CD4-positive, alpha-beta memory T cell (primary cell): ENCODE measurements around the gene WBP2. TPM values are rescaled to one million over a fixed set of nuclear protein-coding genes. Genes with fewer than 3 reads are reported as not detected.

Experiments
- CTCF ChIA-PET: fragments of 350-600 bp; sonication (Branson Sonifier 250); formaldehyde crosslinking; loops from one replicate; lab custom pipeline; 2021; ENCODE audit warnings: inconsistent platforms; ENCODE audit not compliant: partially characterized antibody; lab: Charles Lee
- POLR2A ChIA-PET: fragments of 350-600 bp; sonication (Branson Sonifier 250); formaldehyde crosslinking; loops from one replicate; lab custom pipeline; 2021; ENCODE audit not compliant: partially characterized antibody; lab: Charles Lee
- DNase-seq, 5 donors: peaks; one replicate each; pipeline versions ENCODE4 v3.0.0 to v3.0.0-alpha.2; 2020 to 2022; ENCODE audit warnings: mixed read lengths in 1 of 5
- H3K27ac ChIP-seq: one replicate; pipeline ENCODE4 v1.7.0; 2013; ENCODE audit warnings: low read depth, low read length
- H3K27me3 ChIP-seq: 2 replicates; pipeline ENCODE4 v1.7.0; 2013; ENCODE audit warnings: mild to moderate bottlenecking, low read length, moderate library complexity; ENCODE audit not compliant: insufficient read depth
- H3K36me3 ChIP-seq: 2 replicates; pipeline ENCODE4 v1.7.0; 2013; ENCODE audit warnings: mild to moderate bottlenecking, low read length, moderate library complexity; ENCODE audit not compliant: insufficient read depth
- H3K4me1 ChIP-seq: 2 replicates; pipeline ENCODE4 v1.7.0; 2013; ENCODE audit warnings: mild to moderate bottlenecking, low read length, moderate library complexity; ENCODE audit not compliant: insufficient read depth
- H3K4me3 ChIP-seq, 2 donors: one replicate each; pipeline ENCODE4 v1.7.0; 2013; ENCODE audit warnings: low read length in 2 of 2, mild to moderate bottlenecking in 1 of 2
- H3K9me3 ChIP-seq, 2 donors: one replicate each; pipeline ENCODE4 v1.7.0; 2013; ENCODE audit warnings: low read length in 2 of 2, control low read depth in 1 of 2; ENCODE audit not compliant: control insufficient read depth in 1 of 2
- H3K27ac Mint-ChIP-seq, 7 donors: one replicate each; pipeline ENCODE4 v1.8.0; 2020 to 2021; ENCODE audit warnings: mixed read lengths in 7 of 7, mild to moderate bottlenecking in 6 of 7, inconsistent platforms in 3 of 7, moderate library complexity in 3 of 7
- H3K27me3 Mint-ChIP-seq, 2 donors: one replicate each; pipeline ENCODE4 v1.8.0; 2020 to 2021; ENCODE audit warnings: mixed read lengths in 2 of 2
- H3K36me3 Mint-ChIP-seq, 2 donors: one replicate each; pipeline ENCODE4 v1.8.0; 2020 to 2021; ENCODE audit warnings: mixed read lengths in 2 of 2, inconsistent platforms in 1 of 2, mild to moderate bottlenecking in 1 of 2
- H3K4me1 Mint-ChIP-seq, 4 donors: one replicate each; pipeline ENCODE4 v1.8.0; 2020 to 2021; ENCODE audit warnings: mixed read lengths in 4 of 4, mild to moderate bottlenecking in 1 of 4
- H3K4me3 Mint-ChIP-seq, 8 donors: one replicate each; pipeline ENCODE4 v1.8.0; 2020 to 2021; ENCODE audit warnings: mixed read lengths in 8 of 8, mild to moderate bottlenecking in 7 of 8, moderate library complexity in 6 of 8, inconsistent platforms in 3 of 8
- H3K9me3 Mint-ChIP-seq, 8 donors: one replicate each; pipeline ENCODE4 v1.8.0; 2020 to 2021; ENCODE audit warnings: mixed read lengths in 8 of 8, mild to moderate bottlenecking in 5 of 8, inconsistent platforms in 3 of 8, moderate library complexity in 1 of 8
- intact Hi-C: fragments of 100-400 bp; cut with micrococcal nuclease; formaldehyde crosslinking; loops from one replicate; pipeline ENCODE4 v1.15.1; 2023
- polyA plus RNA-seq, 2 donors: library from polyadenylated mRNA; unstranded; fragments of 300-500 nt; fragmentation: Illumina TruSeq; gene quantifications; one replicate each; pipeline ENCODE4 v1.2.3, GENCODE V29; 2021
- total RNA-seq, 2 experiments: library from RNA; stranded (reverse); gene quantifications; one replicate each; pipeline ENCODE4 v1.2.3, GENCODE V29; 2021

WBP2 gene
- total and polyA plus RNA-seq, 4 experiments from 2014 or later, result 80.3 to 160 (median 143) TPM

DNA sequence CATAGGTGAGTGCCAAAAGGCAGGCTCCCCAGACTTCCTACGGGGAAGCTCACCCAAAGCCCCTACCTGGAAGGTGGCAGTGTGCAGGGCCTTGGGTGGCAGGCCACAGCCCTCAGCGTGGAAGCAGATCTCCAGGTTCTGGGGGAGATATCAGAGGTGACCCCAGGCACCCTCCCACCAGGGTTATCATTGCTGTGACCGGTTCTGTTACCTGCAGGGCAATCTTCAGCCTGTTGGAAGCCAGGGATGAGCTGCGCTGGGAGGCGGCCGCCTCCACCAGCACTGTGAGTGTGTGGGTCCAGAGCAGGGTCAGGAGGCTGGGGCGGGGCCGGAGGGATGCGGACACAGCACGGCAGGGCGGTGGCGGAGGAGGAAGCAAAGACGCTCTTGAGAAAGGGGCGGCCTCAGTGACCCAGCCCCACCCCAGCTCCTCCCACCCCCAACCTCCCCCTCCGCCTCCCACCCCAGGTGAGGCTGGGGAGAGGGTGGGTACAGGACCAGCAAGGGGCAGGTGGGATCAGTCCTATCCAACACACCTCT, 24.0 kb downstream of the WBP2 start:
- Mint-ChIP-seq H3K27me3 (no peaks in the 10 kb centered on the region), H3K4me3 (no peak overlapping the region), H3K27ac (peak overlapping the region in 3 of 7 donors; percentile 56 to 65 (median 60)), H3K9me3 (no peaks in the 10 kb centered on the region), H3K36me3 (peaks cover 16 to 45% of the 10 kb centered on the region in 2 donors), H3K4me1 (peaks cover 19 to 50% (median 36%) of the 10 kb centered on the region in 4 donors)
- Histone ChIP-seq H3K27ac (no peak overlapping the region), H3K4me1 (peaks cover 50% of the 10 kb centered on the region), H3K4me3 (no peak overlapping the region), H3K9me3 (no peaks in the 10 kb centered on the region), H3K27me3 (no peaks in the 10 kb centered on the region), H3K36me3 (peaks cover 56% of the 10 kb centered on the region)
- ChIA-PET CTCF (interaction anchor here (1.0 to 2.2 kb wide), 9 partner anchors 14 to 78 kb away, joined by 3 to 14 read pairs (median 4); partner anchors contain the start of genes GALK1 and WBP2), POLR2A (interaction anchor here (0.6 to 26.2 kb wide), 5 partner anchors 10 to 561 kb away, joined by 3 to 556 read pairs (median 41); partner anchors contain the start of genes UNC13D, UNK and WBP2)
- DNase-seq, result no peak
- intact Hi-C loops, result no loop called here

DNA sequence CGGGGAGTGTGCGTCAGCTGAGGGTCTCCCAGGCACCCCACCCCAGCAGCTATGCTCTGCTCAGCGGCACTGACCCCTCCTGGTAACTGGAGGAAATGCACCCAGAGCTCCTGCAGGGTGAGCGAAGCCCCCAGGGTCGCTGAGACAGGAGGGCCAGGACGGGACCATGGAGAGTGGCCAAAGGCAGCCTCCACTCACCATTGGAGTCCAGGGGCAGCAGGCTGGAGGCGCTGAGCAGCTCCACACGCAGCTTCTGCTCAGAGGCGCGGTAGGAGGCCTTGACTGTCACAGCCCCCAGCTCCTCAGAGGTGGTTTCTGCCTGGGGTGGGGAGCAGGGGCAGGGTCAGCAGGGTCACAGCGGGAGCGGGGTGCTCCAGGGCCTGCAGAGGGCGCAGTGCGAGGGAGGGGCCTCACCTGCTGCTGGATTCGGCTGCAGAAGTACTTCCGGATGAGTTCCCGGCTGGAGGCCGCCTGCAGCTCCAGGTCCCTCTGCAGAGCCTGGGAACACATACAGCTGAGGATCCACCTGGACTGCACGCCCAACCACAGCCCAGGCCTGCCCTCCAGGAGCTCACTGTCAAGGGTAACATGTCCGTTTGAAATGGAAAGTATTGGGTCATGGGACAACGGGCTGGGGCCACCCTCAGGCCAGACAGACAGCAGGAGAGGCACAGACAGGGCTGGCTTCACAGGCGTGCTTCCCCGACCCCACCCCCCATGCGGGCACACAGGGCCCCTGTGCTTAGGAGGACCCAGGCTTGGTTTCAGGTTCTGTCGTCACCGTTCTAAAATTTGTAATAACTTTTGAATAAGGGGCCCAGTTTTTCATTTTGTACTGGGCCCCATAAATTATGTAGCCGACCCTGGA, 24.7 kb downstream of the WBP2 start:
- Mint-ChIP-seq H3K9me3 (no peaks in the 10 kb centered on the region), H3K27ac (peak overlapping the region in 5 of 7 donors; percentile 60 to 78 (median 68)), H3K4me3 (no peak overlapping the region), H3K27me3 (no peaks in the 10 kb centered on the region), H3K36me3 (peaks cover 16 to 41% of the 10 kb centered on the region in 2 donors), H3K4me1 (peaks cover 19 to 50% (median 36%) of the 10 kb centered on the region in 4 donors)
- CTCF ChIA-PET, result interaction anchor here (0.6 to 2.2 kb wide), 20 partner anchors 9 to 82 kb away, joined by 3 to 14 read pairs (median 4); partner anchors contain the start of genes GALK1, TRIM65, UNK and WBP2
- no peak overlapping the region for H3K4me3 ChIP-seq
- no peaks in the 10 kb centered on the region for H3K27me3 ChIP-seq
- POLR2A ChIA-PET, result interaction anchor here (0.6 to 26.2 kb wide), 9 partner anchors 13 to 561 kb away, joined by 3 to 556 read pairs (median 5); partner anchors contain the start of genes TRIM65, UNC13D, UNK and WBP2
- peaks cover 49% of the 10 kb centered on the region for H3K36me3 ChIP-seq
- H3K4me1 ChIP-seq, result peaks cover 50% of the 10 kb centered on the region
- no peaks in the 10 kb centered on the region for H3K9me3 ChIP-seq
- H3K27ac ChIP-seq, result no peak overlapping the region
- no peak for DNase-seq
- intact Hi-C loops, result no loop called here

DNA sequence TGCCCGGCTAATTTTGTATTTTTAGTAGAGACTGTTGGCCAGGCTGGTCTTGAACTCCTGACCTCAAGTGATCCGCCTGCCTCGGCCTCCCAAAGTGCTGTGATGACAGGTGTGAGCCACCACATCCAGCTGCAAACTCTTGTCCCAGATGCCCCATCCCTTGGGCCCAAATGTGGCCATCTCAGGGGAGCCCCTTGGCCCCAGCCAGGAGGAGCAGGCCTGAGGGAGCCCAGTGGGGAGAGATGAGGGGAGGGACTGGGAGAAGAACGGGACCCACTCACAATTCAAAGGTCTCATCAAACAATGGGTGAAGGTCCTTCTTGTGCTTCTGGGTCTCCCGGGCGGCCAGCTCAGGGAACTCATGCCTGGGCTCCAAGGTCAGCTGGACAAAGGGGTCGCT, 25.4 kb downstream of the WBP2 start:
- Histone ChIP-seq H3K27me3 (no peaks in the 10 kb centered on the region), H3K4me3 (no peak overlapping the region), H3K9me3 (no peaks in the 10 kb centered on the region), H3K36me3 (peaks cover 43% of the 10 kb centered on the region), H3K4me1 (peaks cover 45% of the 10 kb centered on the region), H3K27ac (no peak overlapping the region)
- Mint-ChIP-seq H3K27me3 (no peaks in the 10 kb centered on the region), H3K27ac (peak overlapping the region in 5 of 7 donors; percentile 6 to 72 (median 37)), H3K36me3 (peaks cover 15 to 40% of the 10 kb centered on the region in 2 donors), H3K9me3 (no peaks in the 10 kb centered on the region), H3K4me3 (no peak overlapping the region), H3K4me1 (peaks cover 18 to 47% (median 34%) of the 10 kb centered on the region in 4 donors)
- ChIA-PET CTCF (interaction anchor here (0.8 to 2.2 kb wide), 16 partner anchors 13 to 81 kb away, joined by 3 to 14 read pairs (median 4); partner anchors contain the start of genes GALK1, TRIM65, UNK and WBP2), POLR2A (interaction anchor here (0.6 to 26.2 kb wide), 8 partner anchors 13 to 76 kb away, joined by 3 to 556 read pairs (median 6); partner anchors contain the start of genes TRIM65, UNC13D, UNK and WBP2)
- intact Hi-C loops, result no loop called here
- no peak for DNase-seq

DNA sequence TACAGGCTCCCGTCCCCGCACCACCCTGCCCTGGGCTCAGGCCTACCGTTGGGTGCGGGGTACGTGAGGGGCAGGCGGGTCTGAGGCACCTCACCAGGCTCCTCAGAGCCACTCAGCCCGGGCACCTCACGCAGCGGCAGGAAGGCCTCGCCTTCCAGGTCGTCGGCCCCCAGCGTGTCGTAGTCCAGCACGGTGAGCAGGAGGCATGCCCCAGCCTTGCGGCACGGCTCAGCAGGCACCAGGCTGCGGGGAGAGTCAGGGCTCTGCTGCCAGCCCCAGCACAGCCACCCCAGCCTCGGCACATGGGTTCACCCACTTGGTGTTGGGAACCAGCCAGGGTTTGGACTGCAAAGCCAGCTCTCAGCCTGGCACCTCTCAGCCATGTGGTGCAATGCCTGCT, 26.4 kb downstream of the WBP2 start:
- intact Hi-C loops, result no loop called here
- H3K27ac ChIP-seq, result no peak overlapping the region
- Mint-ChIP-seq H3K36me3 (peaks cover 12 to 36% of the 10 kb centered on the region in 2 donors), H3K4me1 (peaks cover 12 to 36% (median 26%) of the 10 kb centered on the region in 4 donors), H3K27ac (peak overlapping the region in 1 of 7 donors; percentile 87), H3K27me3 (no peaks in the 10 kb centered on the region), H3K9me3 (no peaks in the 10 kb centered on the region), H3K4me3 (no peak overlapping the region)
- H3K4me1 ChIP-seq, result peaks cover 35% of the 10 kb centered on the region
- no peaks in the 10 kb centered on the region for H3K9me3 ChIP-seq
- H3K4me3 ChIP-seq, result no peak overlapping the region
- ChIA-PET CTCF (interaction anchor here (0.7 to 3.9 kb wide), 10 partner anchors 10 to 135 kb away, joined by 3 to 25 read pairs (median 6); partner anchors contain the start of genes GALK1 and WBP2), POLR2A (interaction anchor here (1.2 to 26.2 kb wide), 8 partner anchors 16 to 75 kb away, joined by 3 to 556 read pairs (median 13); partner anchors contain the start of genes GALK1, UNC13D, UNK and WBP2)
- no peak for DNase-seq
- no peaks in the 10 kb centered on the region for H3K27me3 ChIP-seq
- peaks cover 33% of the 10 kb centered on the region for H3K36me3 ChIP-seq

DNA sequence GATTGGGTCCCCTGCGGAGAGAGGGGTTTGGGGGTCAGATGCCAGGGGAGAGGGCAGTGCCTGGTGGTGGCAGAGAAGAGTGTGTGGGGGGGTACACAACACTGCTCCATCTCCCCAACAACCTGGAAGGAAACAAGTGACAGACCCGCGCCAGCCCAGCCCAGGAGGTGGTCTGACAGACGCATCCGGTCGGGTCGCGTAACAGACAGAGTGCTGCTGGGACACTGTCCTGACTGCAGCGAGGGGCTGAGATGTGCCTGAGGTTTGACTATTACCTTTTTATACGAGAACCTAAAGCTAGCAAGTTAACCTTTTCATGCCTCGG, 27.1 kb downstream of the WBP2 start:
- CTCF ChIA-PET, result interaction anchor here (0.9 to 3.9 kb wide), 8 partner anchors 11 to 78 kb away, joined by 3 to 25 read pairs (median 8); partner anchors contain the start of genes GALK1 and WBP2
- Mint-ChIP-seq H3K36me3 (peaks cover 8 to 36% of the 10 kb centered on the region in 2 donors), H3K4me3 (peak overlapping the region in 7 of 8 donors; percentile 12 to 73 (median 45)), H3K4me1 (peaks cover 7 to 29% (median 19%) of the 10 kb centered on the region in 4 donors), H3K9me3 (no peaks in the 10 kb centered on the region), H3K27me3 (no peaks in the 10 kb centered on the region), H3K27ac (peak overlapping the region; percentile 66 to 91 (median 83))
- Histone ChIP-seq H3K4me1 (peaks cover 28% of the 10 kb centered on the region), H3K27ac (peak overlapping the region; percentile 59), H3K27me3 (no peaks in the 10 kb centered on the region), H3K9me3 (no peaks in the 10 kb centered on the region), H3K36me3 (peaks cover 28% of the 10 kb centered on the region), H3K4me3 (no peak overlapping the region)
- no peak for DNase-seq
- POLR2A ChIA-PET, result interaction anchor here (1.2 to 26.2 kb wide), 10 partner anchors 17 to 74 kb away, joined by 3 to 556 read pairs (median 8); partner anchors contain the start of genes GALK1, UNC13D, UNK and WBP2
- intact Hi-C loops, result no loop called here

DNA sequence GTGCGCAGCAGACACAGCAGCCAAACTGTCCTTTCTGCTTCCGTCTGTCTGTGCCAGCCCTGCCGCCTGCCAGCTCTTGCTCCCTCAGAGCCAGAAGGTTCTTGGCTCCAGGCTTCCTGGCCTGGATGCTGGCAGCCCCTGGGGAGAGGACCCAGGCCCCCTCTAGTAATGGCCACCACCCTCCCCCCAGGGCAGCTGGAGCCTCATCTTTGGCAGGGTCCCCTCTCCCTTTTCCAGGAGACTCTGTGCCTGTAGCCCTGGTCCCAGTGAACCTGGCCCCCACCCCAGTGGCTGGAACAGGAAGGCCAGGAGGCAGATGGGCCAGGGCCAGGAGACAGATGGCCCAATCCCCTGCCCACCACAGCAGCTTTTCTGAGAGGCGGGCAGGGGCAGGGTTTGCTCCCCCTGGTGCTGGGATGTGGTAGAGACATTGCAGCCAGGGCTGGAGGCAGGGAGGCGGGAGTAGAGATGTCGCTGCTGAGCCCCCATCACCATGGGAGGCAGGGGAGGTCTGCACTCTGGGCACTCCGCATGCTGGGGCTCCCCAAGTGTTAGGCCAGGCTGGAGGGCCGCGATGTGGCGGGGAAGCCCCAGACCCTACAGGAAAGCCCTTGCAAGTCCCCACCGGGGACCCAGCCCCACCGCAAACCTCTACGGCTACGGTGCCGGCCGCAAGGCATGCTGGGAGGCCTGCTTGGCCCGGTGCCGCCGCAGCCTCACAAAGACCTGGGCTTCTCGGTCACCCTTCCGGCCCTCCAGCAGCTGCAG, 27.6 kb downstream of the WBP2 start:
- Mint-ChIP-seq H3K36me3 (peaks cover 8 to 34% of the 10 kb centered on the region in 2 donors), H3K4me3 (peak overlapping the region; percentile 17 to 73 (median 56)), H3K27me3 (no peaks in the 10 kb centered on the region), H3K4me1 (peaks cover 5 to 24% (median 15%) of the 10 kb centered on the region in 4 donors), H3K9me3 (no peaks in the 10 kb centered on the region), H3K27ac (peak overlapping the region; percentile 66 to 91 (median 83))
- intact Hi-C loops, result loop anchor here (1.0 kb wide), 2 partner anchors 42 to 63 kb away; no protein-coding TSS in a partner anchor
- ChIA-PET CTCF (interaction anchor here (0.7 to 3.9 kb wide), 15 partner anchors 8 to 77 kb away, joined by 3 to 25 read pairs (median 5); partner anchors contain the start of genes GALK1, MRPL38 and UNK), POLR2A (interaction anchor here (0.9 to 26.2 kb wide), 11 partner anchors 17 to 160 kb away, joined by 3 to 556 read pairs (median 6); partner anchors contain the start of genes GALK1, RECQL5, SAP30BP and UNC13D)
- Histone ChIP-seq H3K4me1 (peaks cover 26% of the 10 kb centered on the region), H3K4me3 (no peak overlapping the region), H3K36me3 (peaks cover 28% of the 10 kb centered on the region), H3K9me3 (no peaks in the 10 kb centered on the region), H3K27me3 (no peaks in the 10 kb centered on the region), H3K27ac (peak overlapping the region; percentile 59)
- DNase-seq, result peak; percentile 55 to 80 (median 71)
